Fibroblast of pulmonary artery (primary cell): ENCODE measurements around the gene IPMK.

Source experiments
- DNase-seq: peaks from one replicate; pipeline ENCODE4 v3.0.0-alpha.2; 2010; ENCODE audit warnings: low read depth
- H3K4me3 ChIP-seq: replicated peaks from 2 replicates; pipeline ENCODE4 v1.5.1; 2011; ENCODE audit warnings: low read depth, mild to moderate bottlenecking, control low read depth, low read length, moderate library complexity
- CTCF ChIP-seq: IDR thresholded peaks from 2 replicates; pipeline ENCODE4 v1.5.1; 2011; ENCODE audit warnings: mild to moderate bottlenecking, control low read depth, low read length, inconsistent platforms; ENCODE audit errors: missing control alignments

Gene IPMK

GRCh38 chr10:58300676-58301075 is 33.0 kb upstream of the IPMK start:
- H3K4me3 ChIP-seq = no peak overlapping the region
- no peak for TF ChIP-seq CTCF
- no peak for DNase-seq

- DNase-seq = peak; percentile 72
- peak; percentile 96 for TF ChIP-seq CTCF
- no peak overlapping the region for H3K4me3 ChIP-seq
Measured at GRCh38 chr10:58299580-58299979, 31.9 kb upstream of the IPMK start.

DNA sequence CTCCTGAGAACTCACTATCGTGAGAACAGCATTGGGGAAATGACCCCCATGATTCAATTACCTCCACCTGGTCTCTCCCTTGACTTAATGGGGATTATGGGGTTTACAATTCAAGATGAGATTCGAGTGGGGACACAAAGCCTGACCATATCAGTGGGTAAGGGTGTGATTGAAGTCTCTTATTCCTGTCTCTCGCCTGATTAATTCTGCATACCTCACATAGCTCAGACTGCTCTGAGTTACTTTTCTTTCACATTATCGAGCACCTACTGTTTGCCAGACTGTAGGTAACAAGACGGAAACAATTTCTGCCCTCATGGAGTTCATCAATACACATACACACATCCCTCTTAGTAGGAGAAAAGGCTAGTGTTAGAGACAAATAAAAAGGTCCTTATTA is 26.3 kb upstream of the IPMK start:
- no peak overlapping the region for H3K4me3 ChIP-seq
- DNase-seq = no peak
- TF ChIP-seq CTCF = no peak

DNA sequence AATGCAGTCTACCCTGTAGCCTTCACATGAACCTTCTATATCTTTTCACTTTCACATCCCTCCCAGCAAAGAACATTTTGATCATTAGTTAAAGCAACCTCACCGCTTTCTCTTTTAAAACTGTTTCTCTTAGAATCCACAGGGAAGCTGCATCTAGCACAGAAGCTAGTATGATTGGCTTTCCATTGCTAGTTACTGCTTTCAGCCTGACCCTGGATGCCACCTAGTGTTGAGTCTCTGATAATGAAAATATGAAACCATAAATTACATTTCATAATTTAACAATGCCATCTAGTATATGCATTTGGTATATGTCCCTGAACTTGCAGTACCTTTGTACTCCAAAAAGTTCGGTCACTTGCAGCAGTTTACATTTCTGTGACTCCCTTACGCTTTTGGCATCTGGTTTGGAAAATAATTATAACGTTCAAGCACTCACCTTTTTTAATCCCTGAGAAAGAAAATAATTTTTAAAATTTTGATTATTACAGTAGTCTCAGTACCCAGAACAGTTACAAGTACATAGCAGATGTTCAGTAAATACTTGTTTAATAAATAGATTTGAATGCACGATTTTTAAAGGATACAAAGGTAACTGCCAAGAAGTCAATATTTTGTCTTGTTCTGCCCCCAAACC is 24.0 kb upstream of the IPMK start:
- peak; percentile 80 for TF ChIP-seq CTCF
- H3K4me3 ChIP-seq = no peak overlapping the region
- DNase-seq = peak; percentile 82

GRCh38 chr10:58282615-58283014 is 14.9 kb upstream of the IPMK start:
- H3K4me3 ChIP-seq = peak overlapping the region; percentile 11
- DNase-seq = peak; percentile 89
- no peak for TF ChIP-seq CTCF

- H3K4me3 ChIP-seq = no peak overlapping the region
- DNase-seq = peak; percentile 7
- TF ChIP-seq CTCF = no peak
Measured at GRCh38 chr10:58281092-58281752, 13.5 kb upstream of the IPMK start.

GRCh38 chr10:58280477-58280876 is 12.8 kb upstream of the IPMK start:
- no peak for DNase-seq
- H3K4me3 ChIP-seq = no peak overlapping the region
- TF ChIP-seq CTCF = no peak
